HEK293T (cell line): Measurements from ENCODE around the gene GAN.

Experiments used
- CTCF ChIA-PET: fragments of 350-600 bp; formaldehyde crosslinking; extraction: SDS; loops from one replicate; lab custom pipeline; 2021; ENCODE audit warnings: antibody characterized with exemption, inconsistent platforms; lab: Yijun Ruan, JAX
- POLR2A ChIA-PET: fragments of 350-600 bp; formaldehyde crosslinking; extraction: SDS; loops from one replicate; lab custom pipeline; 2020; ENCODE audit warnings: antibody characterized with exemption, inconsistent platforms; lab: Yijun Ruan, JAX
- DNase-seq: peaks from one replicate; pipeline ENCODE4 v3.0.0; 2012; ENCODE audit warnings: mixed read lengths; ENCODE audit errors: extremely low spot score
- ARNT ChIP-seq: fragments of 450-650 bp; IDR thresholded peaks from 2 replicates; pipeline ENCODE4 v1.6.1; 2017; ENCODE audit warnings: mild to moderate bottlenecking
- BHLHE40 ChIP-seq: fragments of 450-650 bp; IDR thresholded peaks from 2 replicates; pipeline ENCODE4 v1.6.1; 2016; ENCODE audit warnings: mild to moderate bottlenecking, moderate library complexity, borderline replicate concordance
- CTBP1 ChIP-seq: fragments of 450-650 bp; IDR thresholded peaks from 2 replicates; pipeline ENCODE4 v1.6.1; 2016; ENCODE audit warnings: borderline replicate concordance
- ELF4 ChIP-seq: fragments of 450-650 bp; IDR thresholded peaks from 2 replicates; pipeline ENCODE4 v1.6.1; 2017; ENCODE audit warnings: antibody characterized with exemption
- FOXA1 ChIP-seq: fragments of 450-650 bp; IDR thresholded peaks from 2 replicates; pipeline ENCODE4 v1.6.1; 2016; ENCODE audit warnings: mild to moderate bottlenecking
- FOXK2 ChIP-seq: fragments of 450-650 bp; IDR thresholded peaks from 2 replicates; pipeline ENCODE4 v1.6.1; 2016; ENCODE audit warnings: mild to moderate bottlenecking
- FOXM1 ChIP-seq: fragments of 450-650 bp; IDR thresholded peaks from 2 replicates; pipeline ENCODE4 v1.6.1; 2017; ENCODE audit warnings: mild to moderate bottlenecking, borderline replicate concordance
- HDGF ChIP-seq: fragments of 450-650 bp; IDR thresholded peaks from 2 replicates; pipeline ENCODE4 v1.6.1; 2017; ENCODE audit warnings: antibody characterized with exemption, borderline replicate concordance
- L3MBTL2 ChIP-seq: fragments of 450-650 bp; conservative IDR thresholded peaks from 2 replicates; pipeline ENCODE4 v1.6.1; 2016; ENCODE audit warnings: mild to moderate bottlenecking
- LEF1 ChIP-seq: fragments of 450-650 bp; IDR thresholded peaks from 2 replicates; pipeline ENCODE4 v1.6.1; 2017; ENCODE audit warnings: mild to moderate bottlenecking, borderline replicate concordance
- NFRKB ChIP-seq: fragments of 450-650 bp; IDR thresholded peaks from 2 replicates; pipeline ENCODE4 v1.6.1; 2016; ENCODE audit warnings: mild to moderate bottlenecking, moderate library complexity
- SP1 ChIP-seq: fragments of 450-650 bp; IDR thresholded peaks from 2 replicates; pipeline ENCODE4 v1.6.1; 2017
- SUZ12 ChIP-seq: fragments of 450-650 bp; IDR thresholded peaks from 2 replicates; pipeline ENCODE4 v1.6.1; 2016; ENCODE audit warnings: mild to moderate bottlenecking
- TARDBP ChIP-seq: fragments of 450-650 bp; IDR thresholded peaks from 2 replicates; pipeline ENCODE4 v1.6.1; 2016
- ZNF384 ChIP-seq: fragments of 450-650 bp; IDR thresholded peaks from 2 replicates; pipeline ENCODE4 v1.6.1; 2016
- TF ChIP-seq, protein P1 (sequence below): fragments of 450-650 bp; IDR thresholded peaks from 2 replicates; pipeline ENCODE4 v1.6.1; 2016

Gene GAN

DNA sequence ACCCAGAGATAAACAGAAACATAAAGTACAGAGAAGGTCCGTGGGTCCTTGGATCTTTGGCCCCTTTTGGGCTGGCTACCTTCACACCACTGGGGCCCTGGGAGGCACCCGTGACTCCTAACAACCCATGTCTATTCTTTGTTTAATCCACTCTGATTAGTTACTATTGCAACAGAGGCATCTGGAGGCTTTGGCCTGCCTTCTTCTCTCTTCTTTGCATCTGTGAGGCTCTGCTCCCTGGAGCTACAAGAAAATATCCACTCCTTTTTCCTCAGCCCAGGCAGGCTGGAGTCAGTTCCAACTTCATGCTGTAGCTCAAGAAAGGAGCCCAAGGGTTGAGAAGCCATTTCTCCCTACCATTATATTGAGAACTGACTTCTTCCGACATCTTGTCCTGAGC, 120.3 kb downstream of the GAN start:
- TF ChIP-seq NFRKB (no peak), CTBP1 (no peak), FOXK2 (no peak), TARDBP (no peak), HDGF (no peak), FOXA1 (no peak), BHLHE40 (no peak), FOXM1 (no peak), L3MBTL2 (no peak), ELF4 (no peak), SUZ12 (no peak), ARNT (no peak), SP1 (no peak), LEF1 (no peak), ZNF384 (no peak)
- TF ChIP-seq, protein P1, sequence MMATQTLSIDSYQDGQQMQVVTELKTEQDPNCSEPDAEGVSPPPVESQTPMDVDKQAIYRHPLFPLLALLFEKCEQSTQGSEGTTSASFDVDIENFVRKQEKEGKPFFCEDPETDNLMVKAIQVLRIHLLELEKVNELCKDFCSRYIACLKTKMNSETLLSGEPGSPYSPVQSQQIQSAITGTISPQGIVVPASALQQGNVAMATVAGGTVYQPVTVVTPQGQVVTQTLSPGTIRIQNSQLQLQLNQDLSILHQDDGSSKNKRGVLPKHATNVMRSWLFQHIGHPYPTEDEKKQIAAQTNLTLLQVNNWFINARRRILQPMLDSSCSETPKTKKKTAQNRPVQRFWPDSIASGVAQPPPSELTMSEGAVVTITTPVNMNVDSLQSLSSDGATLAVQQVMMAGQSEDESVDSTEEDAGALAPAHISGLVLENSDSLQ, result no peak
- CTCF ChIA-PET, result no interaction called here
- POLR2A ChIA-PET, result no interaction called here
- no peak for DNase-seq

DNA sequence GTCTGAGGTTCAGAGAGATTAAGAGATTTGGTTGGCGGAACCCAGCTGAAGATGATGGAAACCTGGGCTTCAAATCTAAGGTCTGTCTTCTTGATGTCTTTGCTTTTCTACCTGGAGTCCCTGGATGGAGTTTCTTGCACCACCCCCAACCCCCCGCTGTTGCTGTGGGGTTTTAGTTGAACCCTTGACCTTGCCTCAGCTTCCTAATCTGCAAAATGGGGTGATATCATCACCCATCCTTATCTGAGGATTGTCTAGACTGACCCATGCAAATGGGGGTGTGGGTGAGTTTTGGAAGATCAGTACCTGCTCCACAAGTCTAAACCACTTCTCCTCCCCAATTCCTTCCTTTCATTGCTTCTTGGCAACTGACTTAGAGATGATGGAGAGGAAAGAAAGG, 120.8 kb downstream of the GAN start:
- ChIA-PET CTCF (no interaction called here), POLR2A (no interaction called here)
- TF ChIP-seq SP1 (no peak), ELF4 (no peak), NFRKB (no peak), ZNF384 (no peak), FOXM1 (no peak), L3MBTL2 (no peak)
- no peak for DNase-seq

DNA sequence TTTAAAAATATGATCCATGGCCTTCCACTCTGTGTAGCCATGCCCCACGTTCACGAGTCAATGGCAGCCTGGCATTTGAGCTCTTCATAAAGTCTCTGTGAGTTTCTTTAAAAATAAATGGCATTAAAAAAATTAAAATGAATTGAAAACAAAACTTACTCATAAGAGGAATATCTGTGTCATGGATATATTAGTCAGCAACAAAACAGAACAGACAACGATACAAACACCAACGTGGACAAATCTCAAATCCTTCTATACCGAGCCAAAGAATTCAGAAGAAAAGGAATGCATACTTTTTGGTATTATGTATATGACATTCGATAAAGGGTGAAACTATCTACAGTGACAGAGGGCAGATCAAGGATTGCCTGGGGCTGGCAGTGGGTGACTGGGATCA, 121.6 kb downstream of the GAN start:
- ChIA-PET CTCF (no interaction called here), POLR2A (no interaction called here)
- no peak for DNase-seq
- TF ChIP-seq ARNT, result no peak
- TF ChIP-seq LEF1, result no peak
- no peak for TF ChIP-seq ZNF384
- TF ChIP-seq L3MBTL2, result no peak
- TF ChIP-seq FOXK2, result no peak
- TF ChIP-seq FOXA1, result no peak
- TF ChIP-seq FOXM1, result no peak
- no peak for TF ChIP-seq SUZ12
- TF ChIP-seq, protein P1, result no peak

DNA sequence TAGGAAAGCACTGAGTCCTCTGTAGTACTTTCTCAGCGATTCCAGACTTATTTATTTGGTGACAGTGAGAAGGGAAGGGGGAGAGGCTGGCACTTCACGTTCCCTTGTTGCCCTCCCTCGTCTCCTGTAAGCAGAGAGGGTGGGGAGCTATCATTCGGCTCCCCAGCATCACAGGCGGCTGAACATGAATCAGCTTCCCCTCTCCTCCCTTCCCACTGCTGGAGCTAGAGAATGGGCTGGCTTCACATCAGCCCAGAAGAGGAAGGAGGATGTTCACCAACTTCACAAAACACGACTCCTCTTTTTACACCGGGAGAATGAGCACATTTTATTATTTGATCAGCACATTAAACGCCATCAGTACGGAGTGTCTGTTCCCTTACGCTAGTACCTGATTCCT, 123.1 kb downstream of the GAN start:
- no peak for TF ChIP-seq ELF4
- TF ChIP-seq SP1, result no peak
- no peak for TF ChIP-seq FOXM1
- TF ChIP-seq L3MBTL2, result no peak
- TF ChIP-seq, protein P1, result no peak
- no peak for TF ChIP-seq TARDBP
- TF ChIP-seq LEF1, result no peak
- TF ChIP-seq ZNF384, result no peak
- TF ChIP-seq HDGF, result no peak
- TF ChIP-seq SUZ12, result no peak
- no peak for TF ChIP-seq ARNT
- TF ChIP-seq FOXK2, result no peak
- TF ChIP-seq BHLHE40, result no peak
- TF ChIP-seq FOXA1, result no peak
- no peak for TF ChIP-seq CTBP1
- ChIA-PET POLR2A (no interaction called here), CTCF (no interaction called here)
- DNase-seq, result no peak
